WTC11 (cell line): Measurements from ENCODE around the gene LCORL. TPM values are rescaled to one million over a fixed set of nuclear protein-coding genes. Genes with fewer than 3 reads are reported as not detected.
A peak's percentile ranks its signal among the peaks of the same experiment; 100 is the strongest.

ENCODE experiments used
- ATAC-seq: fragments of 200-7000 bp; cut with Tn5 transposase; 2 replicates; pipeline ENCODE4 v1.10.0; 2021; ENCODE audit warnings: mild to moderate bottlenecking, moderate library complexity
- CTCF ChIA-PET: fragments of 300-600 bp; sonication (Branson Sonifier 250); formaldehyde crosslinking; loops from one replicate; lab custom pipeline; 2021; ENCODE audit warnings: antibody characterized with exemption; lab: Charles Lee
- POLR2A ChIA-PET: fragments of 350-600 bp; sonication (Branson Sonifier 250); formaldehyde crosslinking; loops from one replicate; lab custom pipeline; 2021; ENCODE audit warnings: antibody characterized with exemption; lab: Charles Lee
- DNase-seq: peaks from one replicate; pipeline ENCODE4 v3.0.0; 2021; ENCODE audit warnings: low spot score
- H3K27ac Mint-ChIP-seq: 2 replicates; pipeline ENCODE4 v1.8.0; 2021; ENCODE audit warnings: mixed read lengths
- H3K27me3 Mint-ChIP-seq: 2 replicates; pipeline ENCODE4 v1.8.0; 2021; ENCODE audit warnings: low read depth, mild to moderate bottlenecking, moderate library complexity, mixed read lengths
- H3K36me3 Mint-ChIP-seq: 2 replicates; pipeline ENCODE4 v1.8.0; 2021; ENCODE audit warnings: mixed read lengths
- H3K4me1 Mint-ChIP-seq: 2 replicates; pipeline ENCODE4 v1.8.0; 2022; ENCODE audit warnings: mixed read lengths
- H3K4me3 Mint-ChIP-seq: 2 replicates; pipeline ENCODE4 v1.8.0; 2021; ENCODE audit warnings: mild to moderate bottlenecking, moderate library complexity, mixed read lengths
- H3K9me3 Mint-ChIP-seq: 2 replicates; pipeline ENCODE4 v1.8.0; 2021; ENCODE audit warnings: mixed read lengths
- AFF4 ChIP-seq: sonication (generic); formaldehyde crosslinking; IDR thresholded peaks from 2 replicates; pipeline ENCODE4 v1.8.1; 2023; ENCODE audit warnings: mild to moderate bottlenecking, missing genetic modification reagents, borderline replicate concordance
- ARID4B ChIP-seq: sonication (generic); formaldehyde crosslinking; IDR thresholded peaks from 2 replicates; pipeline ENCODE4 v1.8.0; 2023; ENCODE audit warnings: missing genetic modification reagents, mild to moderate bottlenecking, borderline replicate concordance
- CDX4 ChIP-seq: fragments of 250-450 bp; sonication (Bioruptor Pico); IDR thresholded peaks from 2 replicates; pipeline ENCODE4 v1.9.0; 2021; ENCODE audit warnings: moderate library complexity, mild to moderate bottlenecking, inconsistent platforms, borderline replicate concordance
- FOXP4 ChIP-seq: sonication (generic); formaldehyde crosslinking; IDR thresholded peaks from 2 replicates; pipeline ENCODE4 v1.8.0; 2022; ENCODE audit warnings: mild to moderate bottlenecking, missing genetic modification reagents
- GTF2I ChIP-seq: fragments of 250-450 bp; sonication (Bioruptor Pico); conservative IDR thresholded peaks from 2 replicates; pipeline ENCODE4 v1.4.0; 2021; ENCODE audit warnings: mild to moderate bottlenecking
- USF1 ChIP-seq: sonication (generic); formaldehyde crosslinking; IDR thresholded peaks from 2 replicates; pipeline ENCODE4 v1.8.0; 2022; ENCODE audit warnings: mild to moderate bottlenecking, missing genetic modification reagents
- USF2 ChIP-seq: sonication (generic); formaldehyde crosslinking; IDR thresholded peaks from 2 replicates; pipeline ENCODE4 v1.8.1; 2023; ENCODE audit warnings: mild to moderate bottlenecking, missing genetic modification reagents, moderate library complexity
- ZNF532 ChIP-seq: fragments of 250-450 bp; sonication (Bioruptor Pico); IDR thresholded peaks from 2 replicates; pipeline ENCODE4 v1.9.0; 2021; ENCODE audit warnings: mild to moderate bottlenecking, borderline replicate concordance
- total RNA-seq: library from RNA; stranded (reverse); gene quantifications from 3 replicates; pipeline ENCODE4 v1.2.3, GENCODE V29; 2021

LCORL gene
- total RNA-seq, 1 experiment from 2014 or later = 19.9 TPM

- H3K36me3 Mint-ChIP-seq = no peaks in the 10 kb centered on the region
- no peak for TF ChIP-seq FOXP4 (CRISPR knock-in tag)
- TF ChIP-seq ZNF532 (CRISPR knock-in tag) = no peak
- no peak for TF ChIP-seq AFF4
- TF ChIP-seq GTF2I (CRISPR knock-in tag) = no peak
- TF ChIP-seq ARID4B (CRISPR knock-in tag) = 0 out of 2 replicates have a peak, but pooled peaks have one; percentile 15
- TF ChIP-seq USF2 (CRISPR knock-in tag) = peak; percentile 56
- TF ChIP-seq CDX4 (CRISPR knock-in tag) = no peak
- TF ChIP-seq USF1 = 0 out of 2 replicates have a peak, but pooled peaks have one; percentile 36
- TF ChIP-seq, all 79 proteins: peak for 3
- H3K4me1 Mint-ChIP-seq = peaks cover 18% of the 10 kb centered on the region
- POLR2A ChIA-PET = no interaction called here
- peaks cover 31% of the 10 kb centered on the region for H3K27me3 Mint-ChIP-seq
- peak overlapping the region; percentile 34 for H3K27ac Mint-ChIP-seq
- no peaks in the 10 kb centered on the region for H3K9me3 Mint-ChIP-seq
- CTCF ChIA-PET = interaction anchor here (0.5 kb wide), 1 partner anchor 31 kb away, joined by 3 read pairs; no protein-coding TSS in a partner anchor
- H3K4me3 Mint-ChIP-seq = peak overlapping the region; percentile 93
- ATAC-seq (peak; percentile 15), DNase-seq (peak; percentile 78)
Measured at GRCh38 chr4:18020671-18021469, 685 bp downstream of the LCORL start.
